Fibroblast of skin of left quadriceps (primary cell): ENCODE results near the gene EPM2AIP1.
"Not testable (repeated sequence)": the region's sequence is repeated elsewhere in the genome, so short reads cannot be mapped to it uniquely, and the experiment has no call there.

Source experiments
- DNase-seq, 2 experiments: peaks; one replicate each; pipeline ENCODE4 v3.0.0-alpha.2; 2013; ENCODE audit warnings: low read depth in 2 of 2

Gene EPM2AIP1

GRCh38 chr3:36992806-36993325, at the start of gene EPM2AIP1:
Gene EPM2AIP1 (minus strand): TSS chr3:36993131. CDS start chr3:36993077, 54 bp downstream.
- DNase-seq, result no peak

DNA sequence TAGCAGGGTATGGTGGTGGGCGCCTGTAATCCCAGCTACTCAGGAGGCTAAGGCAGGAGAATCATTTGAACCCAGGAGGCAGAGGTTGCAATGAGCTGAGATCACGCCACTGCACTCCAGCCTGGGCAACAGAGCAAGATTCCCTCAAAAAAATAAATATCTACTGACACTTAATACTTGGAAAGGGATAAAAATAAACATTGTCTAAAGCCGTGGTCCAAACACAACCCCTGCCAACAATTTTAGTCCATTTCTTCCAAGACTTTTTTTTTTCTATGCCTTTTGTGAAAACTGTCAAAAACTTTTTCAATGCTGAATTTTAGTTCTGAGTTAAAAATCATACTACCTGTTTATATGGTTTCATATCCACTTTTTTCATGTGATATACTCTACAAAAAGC, 49.8 kb upstream of the EPM2AIP1 start:
- not testable (repeated sequence) for DNase-seq

GRCh38 chr3:37041546-37042195, 48.7 kb upstream of the EPM2AIP1 start:
- no peak for DNase-seq

- DNase-seq, result no peak
Measured at GRCh38 chr3:37040231-37040630, 47.3 kb upstream of the EPM2AIP1 start.

- DNase-seq, result no peak
Measured at GRCh38 chr3:37039161-37039846, 46.4 kb upstream of the EPM2AIP1 start.

GRCh38 chr3:37037352-37037751, 44.4 kb upstream of the EPM2AIP1 start:
- no peak for DNase-seq

DNA sequence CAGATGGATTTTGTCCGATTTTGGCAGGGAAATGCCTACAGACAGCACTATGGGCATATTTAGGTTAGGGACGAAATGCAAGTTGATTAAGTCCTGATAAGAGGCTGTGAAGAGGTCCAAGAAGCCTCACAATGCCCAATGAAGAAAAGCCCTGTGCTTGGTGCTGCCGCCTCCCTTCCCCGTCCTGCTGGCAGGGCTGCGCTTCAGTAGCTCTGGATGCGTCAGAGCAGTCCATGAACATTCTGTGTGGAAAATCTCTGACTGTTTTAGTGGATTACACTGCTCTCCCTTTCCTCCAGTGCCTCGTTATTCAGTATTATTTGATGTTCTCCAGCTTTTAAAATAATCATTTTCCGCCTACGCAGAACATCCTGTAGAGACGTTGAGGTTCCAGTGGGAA, 40.0 kb upstream of the EPM2AIP1 start:
- no peak for DNase-seq

- no peak for DNase-seq
Measured at GRCh38 chr3:37031096-37031682, 38.3 kb upstream of the EPM2AIP1 start.

DNA sequence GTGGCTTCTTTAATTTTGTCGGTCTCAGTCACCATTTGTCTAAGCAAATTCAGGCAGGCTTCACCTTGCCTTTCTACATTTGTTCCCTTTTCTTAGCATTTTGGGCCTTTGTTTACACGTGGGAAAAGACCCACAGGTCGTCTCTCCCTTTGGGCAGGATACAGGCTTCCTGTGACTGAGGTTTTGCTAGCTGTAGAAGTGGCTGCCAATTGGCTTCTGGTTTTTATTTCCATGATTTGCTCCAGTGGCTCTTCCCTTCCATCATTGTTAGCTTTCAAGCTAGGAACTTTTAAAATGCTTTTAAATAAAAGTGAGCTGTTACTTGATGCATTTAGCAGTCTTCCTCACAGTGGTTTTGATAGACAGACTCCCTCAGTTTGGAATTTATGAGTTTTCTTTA, 37.7 kb upstream of the EPM2AIP1 start:
- no peak for DNase-seq

GRCh38 chr3:37029516-37030163, 36.7 kb upstream of the EPM2AIP1 start:
- no peak for DNase-seq

DNA sequence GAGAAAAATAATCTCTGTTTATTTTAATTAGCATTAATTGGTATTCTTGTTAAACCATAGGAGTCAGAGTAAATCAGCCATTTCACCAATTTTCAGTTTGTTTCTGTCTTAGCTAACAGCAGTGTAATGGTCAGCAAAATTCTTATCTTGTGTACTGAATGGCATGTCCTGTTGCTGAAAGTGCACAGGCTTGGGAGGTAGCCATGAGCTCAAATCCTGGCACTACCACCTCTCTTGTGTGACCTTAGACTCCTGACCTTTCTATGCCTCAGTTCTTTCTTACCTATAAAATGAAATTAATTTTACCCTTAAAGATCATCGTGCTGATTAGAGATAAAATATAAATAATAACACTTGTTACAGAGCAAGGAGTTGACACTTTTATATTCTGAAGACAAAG, 36.2 kb upstream of the EPM2AIP1 start:
- no peak for DNase-seq

DNA sequence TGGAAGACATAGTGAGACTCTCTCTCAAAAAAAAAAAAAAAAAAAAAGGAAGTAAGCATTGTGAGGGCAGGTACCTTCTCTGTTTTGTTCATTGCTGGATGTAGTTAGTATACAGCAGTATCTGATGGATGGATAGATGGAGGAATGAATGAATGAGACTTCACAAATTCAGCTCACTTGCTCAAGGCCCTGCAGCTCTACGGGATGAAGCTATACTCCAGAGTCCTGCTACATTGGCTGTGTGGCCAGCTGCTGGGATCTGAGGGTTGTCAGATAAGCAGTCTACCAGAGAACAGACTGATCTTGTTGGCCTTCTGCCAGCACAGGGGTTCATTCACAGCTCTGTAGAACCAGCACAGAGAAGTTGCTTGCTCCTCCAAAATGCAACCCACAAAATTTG, 35.4 kb upstream of the EPM2AIP1 start:
- DNase-seq, result no peak

- no peak for DNase-seq
Measured at GRCh38 chr3:37026851-37027250, 33.9 kb upstream of the EPM2AIP1 start.

GRCh38 chr3:37025561-37026335, 32.8 kb upstream of the EPM2AIP1 start:
- no peak for DNase-seq

- no peak for DNase-seq
Measured at GRCh38 chr3:37024820-37025405, 32.0 kb upstream of the EPM2AIP1 start.

DNA sequence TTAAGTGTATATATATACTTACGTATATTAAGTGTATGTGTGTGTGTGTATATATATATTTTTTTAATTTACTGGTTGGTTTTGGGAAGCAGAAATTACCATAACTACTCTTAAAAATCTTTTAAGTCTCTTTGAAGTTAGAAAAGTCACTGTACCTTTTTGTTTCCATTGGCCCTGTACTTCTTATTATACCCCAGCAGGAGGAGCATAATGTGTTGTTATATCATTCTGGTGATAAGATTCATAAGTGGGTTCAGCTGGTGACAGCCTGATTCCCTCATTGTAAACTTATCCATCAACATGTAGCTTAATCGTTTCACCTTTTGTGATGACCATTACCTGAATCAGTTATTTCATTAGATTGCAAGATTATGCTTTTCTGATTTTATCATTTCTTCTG, 31.2 kb upstream of the EPM2AIP1 start:
- no peak for DNase-seq

- DNase-seq, result no peak
Measured at GRCh38 chr3:37017683-37018082, 24.8 kb upstream of the EPM2AIP1 start.

DNA sequence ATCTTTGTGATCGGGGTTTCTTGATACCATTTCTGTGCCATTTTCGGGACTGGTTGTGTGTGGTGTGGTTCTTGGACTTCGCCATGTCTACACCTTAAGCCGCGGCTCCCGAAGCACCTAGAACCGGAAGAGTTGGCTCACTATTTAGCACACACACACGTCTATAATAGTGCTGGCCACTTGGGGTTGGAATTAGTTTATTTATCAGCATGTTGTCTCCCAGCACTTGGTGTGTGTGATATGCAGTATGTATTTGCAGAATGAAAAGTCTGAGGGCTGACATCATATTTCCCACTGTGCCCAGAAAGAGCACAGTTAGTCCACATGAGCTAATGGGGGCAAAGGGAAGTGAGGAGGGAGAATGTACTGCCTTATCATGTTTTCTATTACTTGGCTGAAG, 24.0 kb upstream of the EPM2AIP1 start:
- no peak for DNase-seq

DNA sequence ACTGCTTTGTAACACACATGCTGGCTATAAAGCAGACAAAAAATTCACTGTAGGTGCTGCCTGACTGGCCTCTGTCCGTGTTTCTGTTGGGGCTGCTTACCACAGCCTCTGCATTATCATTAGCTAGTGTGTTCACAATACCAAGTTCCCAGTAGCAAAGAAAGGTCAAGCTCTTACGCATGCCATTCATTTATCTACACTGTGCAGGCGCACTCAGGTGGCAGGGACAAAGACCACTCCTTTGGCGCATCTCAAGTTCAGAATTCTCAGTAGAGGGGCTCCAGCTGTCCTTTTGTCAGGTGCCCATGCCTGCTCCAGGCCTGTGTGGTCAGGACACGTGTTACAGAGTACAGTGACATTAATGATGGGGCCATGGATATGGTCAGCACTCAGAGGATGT, 22.7 kb upstream of the EPM2AIP1 start:
- DNase-seq, result no peak

DNA sequence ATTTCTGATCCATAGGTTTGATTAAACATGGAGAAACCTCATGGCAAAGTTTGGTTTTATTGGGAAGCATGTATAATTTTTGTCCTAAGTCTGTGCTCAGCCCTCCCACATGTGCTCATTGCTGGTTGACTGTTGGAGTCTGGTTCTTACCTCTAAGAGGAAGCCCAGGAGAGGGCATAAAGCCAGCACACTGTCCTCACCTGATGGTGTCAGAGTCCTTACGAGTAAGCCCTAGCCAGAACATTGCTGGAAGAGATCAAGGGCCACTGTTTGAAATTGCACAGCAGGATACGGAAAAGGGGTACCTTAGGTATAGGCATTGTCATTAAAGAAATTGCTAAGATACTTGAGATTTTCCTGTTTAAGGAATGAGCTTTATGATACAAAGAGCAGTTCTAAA, 21.7 kb upstream of the EPM2AIP1 start:
- DNase-seq, result no peak
